ENCODE data around the gene TUBA1C.
"Not testable (repeated sequence)": the region's sequence is repeated elsewhere in the genome, so short reads cannot be mapped to it uniquely, and the experiment has no call there.

Gene TUBA1C

DNA sequence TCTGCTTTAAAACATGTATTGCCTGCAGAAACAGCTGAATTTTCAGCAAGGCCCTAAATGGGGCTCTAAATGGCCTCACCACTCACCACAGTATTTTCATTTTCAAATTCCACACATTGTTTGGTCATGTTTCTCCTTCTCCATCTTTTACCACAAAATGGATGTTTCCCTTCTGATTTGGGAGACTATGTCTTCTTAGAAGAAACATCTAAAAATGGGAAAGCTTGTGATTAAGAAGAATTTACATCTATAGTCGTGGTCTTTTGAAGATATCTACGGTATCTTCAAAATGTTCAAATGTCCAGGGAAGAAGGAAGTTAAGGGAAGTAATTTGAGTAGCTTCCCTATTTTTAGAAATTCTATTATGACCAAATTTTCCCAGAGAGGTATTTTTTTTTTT, 20.7 kb upstream of the TUBA1C start:
- Histone ChIP-seq H3K27ac (peak overlapping the region; percentile 44 to 54), H3K36me3 (no peaks in the 10 kb centered on the region), H3K27me3 (no peaks in the 10 kb centered on the region), H3K9me3 (no peaks in the 10 kb centered on the region), H3K4me3 (no peak overlapping the region), H3K4me1 (peaks cover 0 to 21% (median 2%) of the 10 kb centered on the region in 4 donors)
- TF ChIP-seq, protein P1, sequence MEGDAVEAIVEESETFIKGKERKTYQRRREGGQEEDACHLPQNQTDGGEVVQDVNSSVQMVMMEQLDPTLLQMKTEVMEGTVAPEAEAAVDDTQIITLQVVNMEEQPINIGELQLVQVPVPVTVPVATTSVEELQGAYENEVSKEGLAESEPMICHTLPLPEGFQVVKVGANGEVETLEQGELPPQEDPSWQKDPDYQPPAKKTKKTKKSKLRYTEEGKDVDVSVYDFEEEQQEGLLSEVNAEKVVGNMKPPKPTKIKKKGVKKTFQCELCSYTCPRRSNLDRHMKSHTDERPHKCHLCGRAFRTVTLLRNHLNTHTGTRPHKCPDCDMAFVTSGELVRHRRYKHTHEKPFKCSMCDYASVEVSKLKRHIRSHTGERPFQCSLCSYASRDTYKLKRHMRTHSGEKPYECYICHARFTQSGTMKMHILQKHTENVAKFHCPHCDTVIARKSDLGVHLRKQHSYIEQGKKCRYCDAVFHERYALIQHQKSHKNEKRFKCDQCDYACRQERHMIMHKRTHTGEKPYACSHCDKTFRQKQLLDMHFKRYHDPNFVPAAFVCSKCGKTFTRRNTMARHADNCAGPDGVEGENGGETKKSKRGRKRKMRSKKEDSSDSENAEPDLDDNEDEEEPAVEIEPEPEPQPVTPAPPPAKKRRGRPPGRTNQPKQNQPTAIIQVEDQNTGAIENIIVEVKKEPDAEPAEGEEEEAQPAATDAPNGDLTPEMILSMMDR (IDR thresholded peaks at IDR 0.05): no peak
- no peak for DNase-seq
- intact Hi-C loops (cut with DNase I; ENCODE audit: low total_unique reads): no loop called here

DNA sequence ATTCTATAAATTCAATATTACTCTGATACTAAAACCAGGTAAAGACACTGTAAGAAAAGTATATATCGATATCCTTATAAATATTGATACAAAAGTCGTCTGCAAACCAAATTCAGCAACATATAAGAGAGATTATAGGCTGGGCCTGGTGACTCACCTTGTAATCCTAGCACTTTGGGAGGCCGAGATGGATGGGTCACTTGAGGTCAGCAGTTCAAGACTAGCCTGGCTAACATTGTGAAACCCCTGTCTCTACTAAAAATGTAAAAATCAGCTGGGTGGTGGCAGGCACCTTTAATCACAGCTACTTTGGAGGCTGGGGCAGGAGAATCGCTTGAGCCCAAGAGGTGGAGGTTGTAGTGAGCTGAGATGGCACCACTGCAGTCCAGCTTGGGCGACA, 13.5 kb upstream of the TUBA1C start:
- H3K4me1 ChIP-seq: no peaks in the 10 kb centered on the region
- H3K36me3 ChIP-seq: no peaks in the 10 kb centered on the region
- H3K27ac ChIP-seq: no peak overlapping the region
- TF ChIP-seq, protein P1 (IDR thresholded peaks at IDR 0.05): no peak
- no peak overlapping the region for H3K4me3 ChIP-seq
- intact Hi-C loops (cut with DNase I; ENCODE audit: low total_unique reads): no loop called here
- H3K9me3 ChIP-seq: no peaks in the 10 kb centered on the region
- no peaks in the 10 kb centered on the region for H3K27me3 ChIP-seq
- DNase-seq: peak in 1 of 2 donors; percentile 6

DNA sequence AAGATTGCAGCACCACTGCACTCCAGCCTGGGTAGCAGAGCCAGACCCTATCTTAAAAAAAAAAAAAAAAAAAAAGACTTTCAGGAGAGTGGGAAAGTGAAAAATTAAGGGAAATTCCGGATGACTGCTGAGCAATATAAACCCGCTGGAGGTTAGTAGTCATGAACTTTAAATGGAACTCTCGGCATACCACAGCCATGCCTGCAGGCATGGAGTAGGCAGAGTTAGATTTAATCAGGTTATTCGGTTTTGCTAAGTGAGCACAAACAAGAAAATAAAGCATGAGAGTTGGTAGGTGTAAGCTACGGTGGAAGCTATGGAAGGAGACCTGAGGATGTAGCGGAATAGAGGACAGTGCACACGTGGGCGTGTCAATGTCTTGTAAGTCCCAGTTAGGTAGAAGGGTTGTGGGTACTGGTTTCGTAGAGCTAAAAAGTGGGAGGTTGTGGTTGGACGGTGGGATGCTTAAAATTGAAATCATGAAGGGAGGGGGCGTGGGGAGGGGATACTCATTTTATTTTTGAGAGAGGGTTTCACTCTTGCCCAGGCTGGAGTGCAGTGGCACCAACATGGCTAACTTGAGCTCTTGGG, 11.8 kb upstream of the TUBA1C start:
- H3K36me3 ChIP-seq: no peaks in the 10 kb centered on the region
- H3K4me3 ChIP-seq: no peak overlapping the region
- TF ChIP-seq, protein P1 (IDR thresholded peaks at IDR 0.05): no peak
- intact Hi-C loops (cut with DNase I; ENCODE audit: low total_unique reads): no loop called here
- H3K27me3 ChIP-seq: no peaks in the 10 kb centered on the region
- no peak overlapping the region for H3K27ac ChIP-seq
- no peaks in the 10 kb centered on the region for H3K4me1 ChIP-seq
- DNase-seq: peak in 1 of 2 donors; percentile 25
- no peaks in the 10 kb centered on the region for H3K9me3 ChIP-seq

DNA sequence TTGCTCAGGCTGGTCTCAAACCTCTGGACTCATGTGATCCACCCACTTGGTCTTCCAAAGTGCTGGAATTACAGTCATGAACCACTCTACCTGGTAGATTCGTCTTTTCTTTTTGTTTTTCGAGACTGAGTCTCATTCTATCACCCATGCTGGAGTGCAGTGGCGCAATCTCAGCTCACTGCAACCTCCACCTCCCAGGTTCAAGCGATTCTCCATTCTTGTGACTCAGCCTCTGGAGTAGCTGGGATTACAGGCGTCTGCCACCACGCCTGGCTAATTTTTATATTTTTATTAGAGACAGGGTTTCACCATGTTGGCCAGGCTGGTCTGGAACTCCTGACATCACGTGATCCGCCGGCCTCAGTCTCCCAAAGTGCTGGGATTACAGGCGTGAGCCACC, 9.4 kb upstream of the TUBA1C start:
- intact Hi-C loops (cut with DNase I; ENCODE audit: low total_unique reads); H3K9me3 ChIP-seq; H3K27ac ChIP-seq; H3K27me3 ChIP-seq; H3K4me3 ChIP-seq; H3K36me3 ChIP-seq: not testable (repeated sequence)
- peak in 1 of 2 donors; percentile 41 for DNase-seq
- H3K4me1 ChIP-seq: peaks cover 0 to 14% (median 12%) of the 10 kb centered on the region in 4 donors

DNA sequence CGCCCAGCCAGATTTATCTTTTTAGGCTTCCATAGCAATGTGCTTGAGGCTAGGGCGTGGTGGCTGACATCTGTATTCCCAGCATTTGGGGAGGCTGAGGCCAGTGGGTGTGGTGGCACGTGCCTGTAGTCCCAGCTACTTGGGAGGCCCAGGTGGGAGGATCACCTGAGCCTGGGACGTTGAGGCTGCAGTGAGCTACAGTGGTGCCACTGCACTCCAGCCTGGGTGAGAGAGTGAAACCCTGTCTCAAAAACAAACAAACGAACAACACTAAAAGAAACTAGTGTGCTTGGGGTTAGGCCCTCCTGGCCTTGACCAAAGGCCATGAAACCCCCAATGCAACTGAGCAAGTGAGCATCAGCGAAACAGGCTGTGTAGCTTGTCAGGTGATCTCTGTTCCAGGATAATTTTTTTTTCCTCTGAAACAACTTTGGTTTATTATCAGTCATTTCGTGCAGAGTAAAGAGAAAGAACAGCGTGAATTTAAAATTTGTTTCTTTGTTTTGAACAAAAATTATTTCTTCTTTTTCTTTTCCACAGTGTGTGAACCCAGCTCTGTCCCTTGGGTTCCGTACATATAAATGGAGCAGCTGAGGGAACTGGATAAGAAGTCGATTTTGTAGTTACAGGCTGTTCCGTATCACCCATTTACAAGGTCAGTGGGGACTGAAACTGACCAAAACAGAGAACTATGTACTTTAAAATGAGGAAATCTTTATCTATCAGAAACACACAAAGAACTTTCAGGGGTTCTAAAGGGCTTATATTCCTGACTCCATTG, 8.8 kb upstream of the TUBA1C start:
- H3K4me3 ChIP-seq: no peak overlapping the region
- H3K27ac ChIP-seq: no peak overlapping the region
- no peaks in the 10 kb centered on the region for H3K36me3 ChIP-seq
- H3K4me1 ChIP-seq: peaks cover 0 to 19% (median 14%) of the 10 kb centered on the region in 4 donors
- intact Hi-C loops (cut with DNase I; ENCODE audit: low total_unique reads): no loop called here
- H3K27me3 ChIP-seq: no peaks in the 10 kb centered on the region
- no peak for DNase-seq
- TF ChIP-seq, protein P1 (IDR thresholded peaks at IDR 0.05): no peak
- H3K9me3 ChIP-seq: no peaks in the 10 kb centered on the region

DNA sequence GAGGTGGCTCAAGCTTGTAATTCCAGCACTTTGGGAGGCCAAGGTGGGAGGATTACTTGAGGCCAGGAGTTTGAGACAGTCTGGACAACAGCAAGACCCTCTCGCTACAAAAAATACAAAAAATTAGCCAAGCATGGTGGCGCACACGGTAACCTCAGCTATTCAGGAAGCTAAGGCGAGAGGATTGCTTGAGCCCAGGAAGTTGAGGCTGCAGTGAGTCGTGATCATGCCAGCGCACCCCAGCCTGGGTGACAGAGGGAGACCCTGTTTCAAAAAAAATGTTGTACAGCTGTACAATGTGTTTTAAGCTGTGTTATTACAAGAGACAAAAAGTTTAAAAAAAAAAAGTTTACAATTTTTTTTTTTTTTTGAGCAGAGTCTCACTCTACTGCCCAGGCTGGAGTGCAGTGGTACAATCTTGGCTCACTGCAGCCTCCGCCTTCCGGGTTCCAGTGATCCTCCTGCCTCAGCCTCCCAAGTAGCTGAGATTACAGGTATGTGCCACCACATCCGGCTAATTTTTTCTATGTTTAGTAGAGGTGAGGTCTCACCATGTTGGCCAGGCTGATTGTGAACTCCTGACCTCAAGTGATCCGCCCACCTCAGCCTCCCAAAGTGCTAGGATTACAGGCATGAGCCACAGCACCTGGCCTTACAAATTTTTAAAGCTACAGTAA, 7.2 kb upstream of the TUBA1C start:
- H3K4me3 ChIP-seq; intact Hi-C loops (cut with DNase I; ENCODE audit: low total_unique reads); H3K27me3 ChIP-seq; H3K9me3 ChIP-seq; H3K36me3 ChIP-seq; H3K27ac ChIP-seq: not testable (repeated sequence)
- H3K4me1 ChIP-seq: peaks cover 0 to 19% (median 14%) of the 10 kb centered on the region in 4 donors
- peak in 1 of 2 donors; percentile 34 for DNase-seq

Measured in tibial artery (tissue), 4 donors.